ENCODE results near the gene SURF1. TPM values are rescaled to one million over a fixed set of nuclear protein-coding genes. Genes with fewer than 3 reads are reported as not detected.
"Not testable (repeated sequence)": the region's sequence is repeated elsewhere in the genome, so short reads cannot be mapped to it uniquely, and the experiment has no call there.

SURF1 gene
- total and polyA plus RNA-seq, 4 donors = 29.2 to 85.4 (median 60.4) TPM

- Histone ChIP-seq H3K4me1 (ENCODE audit: control insufficient read depth in 1 of 2, insufficient read depth in 2 of 2, low read length in 2 of 2) (no peaks in the 10 kb centered on the region), H3K9me3 (ENCODE audit: control insufficient read depth, low read length) (no peaks in the 10 kb centered on the region), H3K36me3 (ENCODE audit: control insufficient read depth in 1 of 2, insufficient read depth in 2 of 2, low read length in 1 of 2) (no peaks in the 10 kb centered on the region), H3K27me3 (ENCODE audit: control insufficient read depth in 1 of 2, insufficient read depth in 2 of 2, low read length in 1 of 2) (no peaks in the 10 kb centered on the region), H3K27ac (ENCODE audit: low read depth in 1 of 2, low read length in 2 of 2) (no peak overlapping the region), H3K4me3 (ENCODE audit: low read length in 2 of 2) (no peak overlapping the region)
- DNase-seq (peak in 1 of 2 donors; percentile 20), ATAC-seq (ENCODE audit: low FRiP score) (no peak)
- 82 to 86% methylated on average over 3 of the region's 3 CpGs for WGBS, 2 donors
- intact Hi-C loops (cut with DNase I) = loop anchor here in 1 of 2 donors (10.0 kb wide), 1 partner anchor 675 kb away; no protein-coding TSS in a partner anchor
These were observed 16.0 kb downstream of the SURF1 start for GRCh38 chr9:133340256-133340655.

GRCh38 chr9:133339641-133340040 lies 16.6 kb downstream of the SURF1 start:
- Histone ChIP-seq H3K36me3 (ENCODE audit: control insufficient read depth in 1 of 2, insufficient read depth in 2 of 2, low read length in 1 of 2) (no peaks in the 10 kb centered on the region), H3K27me3 (ENCODE audit: control insufficient read depth in 1 of 2, insufficient read depth in 2 of 2, low read length in 1 of 2) (no peaks in the 10 kb centered on the region), H3K27ac (ENCODE audit: low read depth in 1 of 2, low read length in 2 of 2) (no peak overlapping the region), H3K4me3 (ENCODE audit: low read length in 2 of 2) (no peak overlapping the region), H3K9me3 (ENCODE audit: control insufficient read depth, low read length) (no peaks in the 10 kb centered on the region), H3K4me1 (ENCODE audit: control insufficient read depth in 1 of 2, insufficient read depth in 2 of 2, low read length in 2 of 2) (no peaks in the 10 kb centered on the region)
- ATAC-seq (ENCODE audit: low FRiP score) (no peak), DNase-seq (no peak)
- intact Hi-C loops (cut with DNase I) = loop anchor here in 1 of 2 donors (5.0 to 10.0 kb wide), 2 partner anchors 38 to 675 kb away; partner anchors contain the start of genes STKLD1 and SURF4
- WGBS, 2 donors = 76 to 78% methylated on average over 5 of the region's 5 CpGs

DNA sequence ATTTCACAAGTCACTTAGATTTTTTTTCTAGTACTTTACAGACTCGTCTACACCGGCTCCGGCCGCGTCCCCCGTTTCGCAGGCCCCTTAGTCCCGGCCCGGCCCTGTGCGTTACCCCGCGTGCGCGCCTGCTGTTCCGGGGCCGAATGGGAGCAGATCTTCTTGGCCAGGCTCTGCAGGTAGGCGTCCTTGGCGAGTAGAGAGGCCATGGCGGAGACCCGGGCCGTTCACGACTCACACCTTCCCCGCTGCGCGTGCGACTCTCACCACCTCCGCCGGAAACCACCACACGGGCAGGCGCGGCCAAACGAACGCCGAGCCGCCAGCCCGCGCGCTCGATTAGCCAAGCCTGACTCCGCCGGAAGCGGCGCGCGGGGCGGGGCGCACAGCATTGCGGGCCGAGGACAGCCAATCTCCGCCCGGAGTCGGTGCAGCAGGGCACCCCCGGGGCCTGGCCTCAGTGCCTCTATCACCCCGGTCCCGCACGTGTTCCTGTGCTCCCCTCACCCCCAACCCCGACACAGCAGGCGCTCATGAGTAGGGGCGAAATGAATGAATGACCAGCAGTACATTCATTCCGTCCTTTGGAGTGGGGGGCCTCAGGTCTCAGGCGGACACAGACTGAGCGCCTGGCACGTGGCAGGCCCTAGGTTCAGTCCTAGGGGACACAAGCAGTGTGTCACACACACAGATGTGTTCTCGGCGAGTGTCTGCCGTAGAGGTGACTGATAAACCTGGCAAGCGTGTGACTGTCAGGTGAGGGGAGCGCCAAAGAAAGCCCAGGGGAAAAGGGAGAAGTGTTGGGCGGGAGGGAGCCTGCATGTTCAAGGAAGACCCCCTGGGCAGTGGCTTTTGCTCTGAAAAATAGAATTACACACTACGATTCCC lies 20.1 kb downstream of the SURF1 start, which contains the start of gene SURF6:
Gene SURF6, minus strand, starts transcription at position 265 of the 888 bp plus-strand sequence. Its CDS starts 56 bp downstream, at position 209.
- ATAC-seq (ENCODE audit: low FRiP score) (peak; percentile 93), DNase-seq (peak; percentile 94 to 98)
- Histone ChIP-seq H3K9me3 (ENCODE audit: control insufficient read depth, low read length) (no peaks in the 10 kb centered on the region), H3K4me3 (ENCODE audit: low read length in 2 of 2) (peak within 1 kb of the TSS; percentile 51 to 72), H3K36me3 (ENCODE audit: control insufficient read depth in 1 of 2, insufficient read depth in 2 of 2, low read length in 1 of 2) (peaks cover 0 to 5% of the 10 kb centered on the region in 2 donors), H3K27me3 (ENCODE audit: control insufficient read depth in 1 of 2, insufficient read depth in 2 of 2, low read length in 1 of 2) (no peaks in the 10 kb centered on the region), H3K4me1 (ENCODE audit: control insufficient read depth in 1 of 2, insufficient read depth in 2 of 2, low read length in 2 of 2) (no peaks in the 10 kb centered on the region), H3K27ac (ENCODE audit: low read depth in 1 of 2, low read length in 2 of 2) (peak within 1 kb of the TSS in 1 of 2 donors; percentile 31)
- 1 to 3% methylated on average over 65 to 70 of the region's 70 CpGs for WGBS, 2 donors
- intact Hi-C loops (cut with DNase I) = loop anchor here in 1 of 2 donors (5.0 kb wide), 1 partner anchor 41 kb away; the partner anchor contains the start of genes STKLD1 and SURF4

GRCh38 chr9:133334888-133335287 lies 21.4 kb downstream of the SURF1 start:
- H3K27ac ChIP-seq (ENCODE audit: low read depth in 1 of 2, low read length in 2 of 2); H3K9me3 ChIP-seq (ENCODE audit: control insufficient read depth, low read length); ATAC-seq (ENCODE audit: low FRiP score); H3K36me3 ChIP-seq (ENCODE audit: control insufficient read depth in 1 of 2, insufficient read depth in 2 of 2, low read length in 1 of 2); H3K27me3 ChIP-seq (ENCODE audit: control insufficient read depth in 1 of 2, insufficient read depth in 2 of 2, low read length in 1 of 2); H3K4me1 ChIP-seq (ENCODE audit: control insufficient read depth in 1 of 2, insufficient read depth in 2 of 2, low read length in 2 of 2): not testable (repeated sequence)
- peak; percentile 17 to 26 for DNase-seq
- WGBS, 2 donors = 83% methylated on average over 11 of the region's 11 CpGs
- peak overlapping the region in 1 of 2 donors; percentile 72 for H3K4me3 ChIP-seq (ENCODE audit: low read length in 2 of 2)
- intact Hi-C loops (cut with DNase I) = loop anchor here in 1 of 2 donors (5.0 kb wide), 1 partner anchor 42 kb away; the partner anchor contains the start of genes STKLD1 and SURF4

- WGBS, 2 donors = 91 to 92% methylated on average over 6 of the region's 6 CpGs
- H3K36me3 ChIP-seq (ENCODE audit: control insufficient read depth in 1 of 2, insufficient read depth in 2 of 2, low read length in 1 of 2) = peaks cover 0 to 6% of the 10 kb centered on the region in 2 donors
These were observed 22.1 kb downstream of the SURF1 start for GRCh38 chr9:133334161-133334560.

DNA sequence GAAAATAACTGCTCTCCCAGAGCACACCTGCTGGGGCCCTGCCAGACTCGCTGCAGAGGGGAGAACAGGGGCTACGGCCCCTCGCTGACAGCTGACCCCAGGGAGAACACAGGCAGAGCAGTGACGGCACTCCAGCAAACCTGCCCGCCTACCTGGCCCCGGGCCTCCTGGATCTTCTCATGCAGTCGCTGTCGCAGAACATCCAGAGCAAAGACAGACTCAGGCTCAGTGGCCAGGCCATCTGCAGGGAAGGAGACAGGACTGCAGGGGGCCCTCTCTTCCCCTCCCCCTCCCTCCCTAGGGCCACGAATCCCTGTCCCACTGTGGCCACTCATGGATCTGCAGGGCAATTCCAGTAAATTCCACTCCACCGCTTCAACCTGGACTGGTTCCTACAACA lies 22.7 kb downstream of the SURF1 start:
- Histone ChIP-seq H3K4me3 (ENCODE audit: low read length in 2 of 2) (no peak overlapping the region), H3K4me1 (ENCODE audit: control insufficient read depth in 1 of 2, insufficient read depth in 2 of 2, low read length in 2 of 2) (no peaks in the 10 kb centered on the region), H3K36me3 (ENCODE audit: control insufficient read depth in 1 of 2, insufficient read depth in 2 of 2, low read length in 1 of 2) (peaks cover 0 to 6% of the 10 kb centered on the region in 2 donors), H3K27me3 (ENCODE audit: control insufficient read depth in 1 of 2, insufficient read depth in 2 of 2, low read length in 1 of 2) (no peaks in the 10 kb centered on the region), H3K27ac (ENCODE audit: low read depth in 1 of 2, low read length in 2 of 2) (no peak overlapping the region), H3K9me3 (ENCODE audit: control insufficient read depth, low read length) (no peaks in the 10 kb centered on the region)
- 90 to 94% methylated on average over 10 of the region's 10 CpGs for WGBS, 2 donors
- ATAC-seq (ENCODE audit: low FRiP score) = no peak
- DNase-seq = peak; percentile 30 to 43
- intact Hi-C loops (cut with DNase I) = no loop called here

More at GRCh38 chr9:133334161-133334560, 22.1 kb downstream of the SURF1 start:
- Histone ChIP-seq H3K4me1 (ENCODE audit: control insufficient read depth in 1 of 2, insufficient read depth in 2 of 2, low read length in 2 of 2) (no peaks in the 10 kb centered on the region), H3K27ac (ENCODE audit: low read depth in 1 of 2, low read length in 2 of 2) (no peak overlapping the region), H3K4me3 (ENCODE audit: low read length in 2 of 2) (no peak overlapping the region), H3K27me3 (ENCODE audit: control insufficient read depth in 1 of 2, insufficient read depth in 2 of 2, low read length in 1 of 2) (no peaks in the 10 kb centered on the region), H3K9me3 (ENCODE audit: control insufficient read depth, low read length) (no peaks in the 10 kb centered on the region)
- ATAC-seq (ENCODE audit: low FRiP score) (no peak), DNase-seq (peak; percentile 34 to 38)
- intact Hi-C loops (cut with DNase I) = no loop called here

DNA sequence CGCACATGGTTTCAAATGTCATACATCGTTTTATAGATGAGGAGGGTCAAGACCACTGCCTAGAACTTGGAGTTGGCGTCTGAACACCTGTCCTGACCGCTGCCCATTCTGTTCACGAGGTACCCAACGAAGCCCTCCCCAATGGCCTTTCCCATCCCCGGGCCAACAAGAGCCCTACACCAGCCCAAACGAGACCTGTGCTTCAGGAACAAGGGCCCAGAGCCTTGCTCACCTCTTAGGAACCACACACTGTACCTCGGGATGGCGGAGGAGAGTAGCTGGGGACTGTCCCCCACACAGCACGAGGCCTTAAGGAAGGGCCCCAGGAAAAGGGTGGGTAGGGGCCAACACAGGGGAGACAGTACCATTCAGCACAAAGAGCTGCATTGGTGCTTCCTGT lies 23.3 kb downstream of the SURF1 start:
- H3K27me3 ChIP-seq (ENCODE audit: control insufficient read depth in 1 of 2, insufficient read depth in 2 of 2, low read length in 1 of 2) = no peaks in the 10 kb centered on the region
- WGBS, 2 donors = 92 to 94% methylated on average over 11 of the region's 11 CpGs
- ATAC-seq (ENCODE audit: low FRiP score) (no peak), DNase-seq (peak; percentile 22 to 45)
- no peak overlapping the region for H3K27ac ChIP-seq (ENCODE audit: low read depth in 1 of 2, low read length in 2 of 2)
- no peaks in the 10 kb centered on the region for H3K4me1 ChIP-seq (ENCODE audit: control insufficient read depth in 1 of 2, insufficient read depth in 2 of 2, low read length in 2 of 2)
- no peak overlapping the region for H3K4me3 ChIP-seq (ENCODE audit: low read length in 2 of 2)
- H3K36me3 ChIP-seq (ENCODE audit: control insufficient read depth in 1 of 2, insufficient read depth in 2 of 2, low read length in 1 of 2) = peaks cover 0 to 6% of the 10 kb centered on the region in 2 donors
- no peaks in the 10 kb centered on the region for H3K9me3 ChIP-seq (ENCODE audit: control insufficient read depth, low read length)
- intact Hi-C loops (cut with DNase I) = no loop called here

- Histone ChIP-seq H3K4me3 (ENCODE audit: low read length in 2 of 2) (no peak overlapping the region), H3K4me1 (ENCODE audit: control insufficient read depth in 1 of 2, insufficient read depth in 2 of 2, low read length in 2 of 2) (no peaks in the 10 kb centered on the region), H3K27ac (ENCODE audit: low read depth in 1 of 2, low read length in 2 of 2) (no peak overlapping the region), H3K9me3 (ENCODE audit: control insufficient read depth, low read length) (no peaks in the 10 kb centered on the region), H3K27me3 (ENCODE audit: control insufficient read depth in 1 of 2, insufficient read depth in 2 of 2, low read length in 1 of 2) (no peaks in the 10 kb centered on the region), H3K36me3 (ENCODE audit: control insufficient read depth in 1 of 2, insufficient read depth in 2 of 2, low read length in 1 of 2) (peaks cover 0 to 6% of the 10 kb centered on the region in 2 donors)
- DNase-seq (peak in 1 of 2 donors; percentile 60), ATAC-seq (ENCODE audit: low FRiP score) (no peak)
- WGBS, 2 donors = 92 to 96% methylated on average over 20 of the region's 20 CpGs
- intact Hi-C loops (cut with DNase I) = no loop called here
These were observed 23.9 kb downstream of the SURF1 start for GRCh38 chr9:133332381-133332730.

Measured in aorta (tissue), 5 donors.